22Rv1 (cell line): ENCODE measurements around the gene WDR48.

Source experiments
- ZFX ChIP-seq: fragments of 450-650 bp; IDR thresholded peaks from 2 replicates; pipeline ENCODE4 v1.6.1; 2017; ENCODE audit warnings: antibody characterized with exemption, borderline replicate concordance
- TF ChIP-seq, protein P1 (sequence below): fragments of 450-650 bp; IDR thresholded peaks from 2 replicates; pipeline ENCODE4 v1.5.1; 2017; ENCODE audit warnings: mild to moderate bottlenecking

DNA sequence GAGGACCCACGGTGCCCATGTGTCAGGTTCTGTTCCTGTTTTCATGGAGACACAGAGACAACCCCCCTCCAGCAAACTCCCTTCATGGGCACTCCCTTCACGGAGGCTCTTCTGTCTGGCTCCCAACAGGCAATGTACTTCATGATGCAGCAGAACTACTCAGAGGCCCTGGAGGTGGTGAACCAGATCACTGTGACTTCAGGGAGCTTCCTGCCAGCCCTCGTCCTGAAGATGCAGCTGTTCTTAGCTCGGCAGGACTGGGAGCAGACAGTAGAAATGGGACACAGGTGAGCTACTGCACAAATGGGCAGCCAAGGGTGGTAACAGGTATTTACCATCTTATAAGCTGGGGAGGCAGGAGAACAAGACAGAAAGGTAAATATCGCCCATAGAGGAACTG, 62.6 kb downstream of the WDR48 start:
- TF ChIP-seq, protein P1, sequence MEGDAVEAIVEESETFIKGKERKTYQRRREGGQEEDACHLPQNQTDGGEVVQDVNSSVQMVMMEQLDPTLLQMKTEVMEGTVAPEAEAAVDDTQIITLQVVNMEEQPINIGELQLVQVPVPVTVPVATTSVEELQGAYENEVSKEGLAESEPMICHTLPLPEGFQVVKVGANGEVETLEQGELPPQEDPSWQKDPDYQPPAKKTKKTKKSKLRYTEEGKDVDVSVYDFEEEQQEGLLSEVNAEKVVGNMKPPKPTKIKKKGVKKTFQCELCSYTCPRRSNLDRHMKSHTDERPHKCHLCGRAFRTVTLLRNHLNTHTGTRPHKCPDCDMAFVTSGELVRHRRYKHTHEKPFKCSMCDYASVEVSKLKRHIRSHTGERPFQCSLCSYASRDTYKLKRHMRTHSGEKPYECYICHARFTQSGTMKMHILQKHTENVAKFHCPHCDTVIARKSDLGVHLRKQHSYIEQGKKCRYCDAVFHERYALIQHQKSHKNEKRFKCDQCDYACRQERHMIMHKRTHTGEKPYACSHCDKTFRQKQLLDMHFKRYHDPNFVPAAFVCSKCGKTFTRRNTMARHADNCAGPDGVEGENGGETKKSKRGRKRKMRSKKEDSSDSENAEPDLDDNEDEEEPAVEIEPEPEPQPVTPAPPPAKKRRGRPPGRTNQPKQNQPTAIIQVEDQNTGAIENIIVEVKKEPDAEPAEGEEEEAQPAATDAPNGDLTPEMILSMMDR, result no peak
- no peak for TF ChIP-seq ZFX
